H9 (cell line): Measurements from ENCODE around the gene DOK6. TPM values are rescaled to one million over a fixed set of nuclear protein-coding genes. Genes with fewer than 3 reads are reported as not detected.

Source experiments
- DNase-seq: peaks from one replicate; pipeline ENCODE4 v3.0.0-alpha.2; 2017
- H2AFZ ChIP-seq: one replicate; pipeline ENCODE4 v1.6.1; 2013; ENCODE audit warnings: mild to moderate bottlenecking, low read length, control low read depth, moderate library complexity
- H2AK5ac ChIP-seq: 2 replicates; pipeline ENCODE4 v1.6.1; 2013; ENCODE audit warnings: low read length, control low read depth, mixed read lengths; ENCODE audit not compliant: insufficient read length
- H2BK120ac ChIP-seq: one replicate; pipeline ENCODE4 v1.6.1; 2013; ENCODE audit warnings: low read depth, mild to moderate bottlenecking, low read length, control low read depth, inconsistent platforms; ENCODE audit not compliant: poor library complexity, severe bottlenecking
- H2BK12ac ChIP-seq: 2 replicates; pipeline ENCODE4 v1.6.1; 2013; ENCODE audit warnings: low read length, control low read depth, mixed read lengths, low read depth; ENCODE audit not compliant: insufficient read length
- H2BK15ac ChIP-seq: 2 replicates; pipeline ENCODE4 v1.6.1; 2013; ENCODE audit warnings: low read depth, low read length, control low read depth
- H2BK20ac ChIP-seq: one replicate; pipeline ENCODE4 v1.6.1; 2013; ENCODE audit warnings: low read depth, mild to moderate bottlenecking, low read length, control low read depth, inconsistent platforms; ENCODE audit not compliant: poor library complexity, severe bottlenecking
- H2BK5ac ChIP-seq: 2 replicates; pipeline ENCODE4 v1.6.1; 2013; ENCODE audit warnings: low read length, control low read depth, mixed read lengths; ENCODE audit not compliant: insufficient read length
- H3K14ac ChIP-seq: 2 replicates; pipeline ENCODE4 v1.6.1; 2013; ENCODE audit warnings: low read length, control low read depth; ENCODE audit not compliant: insufficient read depth
- H3K18ac ChIP-seq: 2 replicates; pipeline ENCODE4 v1.6.1; 2013; ENCODE audit warnings: low read depth, mild to moderate bottlenecking, mixed read lengths, low read length, control low read depth; ENCODE audit not compliant: insufficient read length
- H3K23ac ChIP-seq: 2 replicates; pipeline ENCODE4 v1.6.1; 2013; ENCODE audit warnings: low read length, control low read depth, mixed read lengths, low read depth; ENCODE audit not compliant: insufficient read length
- H3K23me2 ChIP-seq: 2 replicates; pipeline ENCODE4 v1.6.1; 2013; ENCODE audit warnings: low read depth, mild to moderate bottlenecking, mixed read lengths, low read length, control low read depth; ENCODE audit not compliant: insufficient read length, poor library complexity, severe bottlenecking
- H3K27ac ChIP-seq: 2 replicates; pipeline ENCODE4 v1.5.1; 2013; ENCODE audit warnings: low read length, control low read depth, mixed read lengths, low read depth; ENCODE audit not compliant: insufficient read length
- H3K27me3 ChIP-seq: 2 replicates; pipeline ENCODE4 v1.6.1; 2013; ENCODE audit warnings: low read length, control low read depth, inconsistent platforms; ENCODE audit not compliant: insufficient read depth
- H3K4ac ChIP-seq: 2 replicates; pipeline ENCODE4 v1.6.1; 2013; ENCODE audit warnings: low read depth, mild to moderate bottlenecking, control low read depth, inconsistent platforms, low read length, moderate library complexity
- H3K4me1 ChIP-seq: 2 replicates; pipeline ENCODE4 v1.6.1; 2013; ENCODE audit warnings: low read length, control low read depth, inconsistent platforms; ENCODE audit not compliant: insufficient read depth
- H3K4me2 ChIP-seq: 2 replicates; pipeline ENCODE4 v1.6.1; 2013; ENCODE audit warnings: low read length, control low read depth, mixed read lengths; ENCODE audit not compliant: insufficient read length, insufficient read depth
- H3K56ac ChIP-seq: 2 replicates; pipeline ENCODE4 v1.6.1; 2013; ENCODE audit warnings: low read depth, mild to moderate bottlenecking, mixed read lengths, low read length, control low read depth; ENCODE audit not compliant: insufficient read length
- H3K79me1 ChIP-seq: 2 replicates; pipeline ENCODE4 v1.6.1; 2013; ENCODE audit warnings: low read depth, mild to moderate bottlenecking, moderate library complexity, low read length, control low read depth, inconsistent platforms; ENCODE audit not compliant: insufficient read depth, poor library complexity, severe bottlenecking
- H3K79me2 ChIP-seq: 2 replicates; pipeline ENCODE4 v1.6.1; 2013; ENCODE audit warnings: low read length, control low read depth, inconsistent platforms; ENCODE audit not compliant: insufficient read depth
- H3K9ac ChIP-seq: 2 replicates; pipeline ENCODE4 v1.6.1; 2013; ENCODE audit warnings: low read length, control low read depth, mixed read lengths; ENCODE audit not compliant: insufficient read length; ENCODE audit errors: extremely low read depth
- H3K9me3 ChIP-seq: one replicate; pipeline ENCODE4 v1.6.1; 2013; ENCODE audit warnings: low read depth, low read length, inconsistent platforms; ENCODE audit not compliant: control insufficient read depth
- H3T11ph ChIP-seq: one replicate; pipeline ENCODE4 v1.6.1; 2013; ENCODE audit warnings: mild to moderate bottlenecking, low read length, control low read depth, inconsistent platforms
- H4K20me1 ChIP-seq: one replicate; pipeline ENCODE4 v1.6.1; 2013; ENCODE audit not compliant: control insufficient read depth, insufficient read length, insufficient read depth
- H4K5ac ChIP-seq: 2 replicates; pipeline ENCODE4 v1.6.1; 2013; ENCODE audit warnings: low read depth, mild to moderate bottlenecking, mixed read lengths, low read length, control low read depth; ENCODE audit not compliant: insufficient read length
- H4K8ac ChIP-seq: replicated peaks from 2 replicates; pipeline ENCODE4 v1.6.1; 2013; ENCODE audit warnings: low read length, control low read depth, mixed read lengths, low read depth; ENCODE audit not compliant: insufficient read length
- H4K91ac ChIP-seq: 2 replicates; pipeline ENCODE4 v1.6.1; 2013; ENCODE audit warnings: low read depth, mild to moderate bottlenecking, moderate library complexity, mixed read lengths, low read length, control low read depth; ENCODE audit not compliant: insufficient read length
- H3K27ac Mint-ChIP-seq, 3 experiments: 2 replicates in 2 of 3; 3 replicates in 1 of 3; pipeline ENCODE4 v1.8.0; 2020 to 2021; ENCODE audit warnings: mixed read lengths in 3 of 3, mild to moderate bottlenecking in 1 of 3, moderate library complexity in 1 of 3
- H3K27me3 Mint-ChIP-seq: 2 replicates; pipeline ENCODE4 v1.8.0; 2021; ENCODE audit warnings: low read depth, mild to moderate bottlenecking, moderate library complexity, mixed read lengths
- H3K36me3 Mint-ChIP-seq, 3 experiments: 2 replicates in 2 of 3; 3 replicates in 1 of 3; pipeline ENCODE4 v1.8.0; 2020 to 2021; ENCODE audit warnings: low read depth in 3 of 3, mixed read lengths in 3 of 3; ENCODE audit not compliant: insufficient read depth in 1 of 3
- H3K4me1 Mint-ChIP-seq, 2 experiments: 2 replicates each; pipeline ENCODE4 v1.8.0; 2020; ENCODE audit warnings: mixed read lengths in 2 of 2
- H3K4me3 Mint-ChIP-seq, 2 experiments: 2 replicates in 1 of 2; 3 replicates in 1 of 2; pipeline ENCODE4 v1.8.0; 2020 to 2021; ENCODE audit warnings: mild to moderate bottlenecking in 2 of 2, mixed read lengths in 2 of 2, moderate library complexity in 1 of 2
- H3K9me3 Mint-ChIP-seq, 2 experiments: 2 replicates in 1 of 2; 3 replicates in 1 of 2; pipeline ENCODE4 v1.8.0; 2020; ENCODE audit warnings: mild to moderate bottlenecking in 2 of 2, mixed read lengths in 2 of 2, moderate library complexity in 1 of 2
- WGBS: extraction: QIAGEN DNeasy Blood & Tissue Kit; methylation state at CpG from one replicate; pipeline ENCODE4 v1.1.7; 2013; ENCODE audit warnings: missing lambda C conversion rate, low lambda C conversion rate, mixed read lengths; ENCODE audit not compliant: insufficient read length; ENCODE audit errors: extremely low coverage; 5-methylcytosine and 5-hydroxymethylcytosine counted together
- total RNA-seq: library from RNA; stranded (reverse); gene quantifications from 2 replicates; pipeline ENCODE4 v1.2.1, GENCODE V29; 2021
- TF ChIP-seq, protein P1 (sequence below): fragments of 200-600 bp; sonication (generic); conservative IDR thresholded peaks from 3 replicates; pipeline ENCODE4 v1.8.0; 2021; ENCODE audit warnings: antibody characterized with exemption, mild to moderate bottlenecking

Gene DOK6
- total RNA-seq, 1 experiment from 2014 or later: 0.20 TPM

- Histone ChIP-seq H3T11ph (no peak overlapping the region), H3K27ac (no peak overlapping the region), H3K4me1 (0 out of 2 replicates have a peak, but pooled peaks cover 3% of the 10 kb centered on the region), H2BK5ac (no peak overlapping the region), H3K23me2 (no peaks in the 10 kb centered on the region), H2BK12ac (no peak overlapping the region), H2BK20ac (no peak overlapping the region), H3K18ac (no peak overlapping the region), H4K5ac (no peak overlapping the region), H2BK120ac (no peak overlapping the region), H2AFZ (no peak overlapping the region), H3K79me1 (no peaks in the 10 kb centered on the region), H2AK5ac (no peak overlapping the region), H3K9me3 (no peaks in the 10 kb centered on the region), H3K4ac (no peak overlapping the region), H4K20me1 (no peaks in the 10 kb centered on the region), H4K8ac (no peak overlapping the region), H3K9ac (no peak overlapping the region), H3K23ac (no peak overlapping the region), H3K14ac (no peak overlapping the region), H3K79me2 (no peaks in the 10 kb centered on the region), H3K56ac (no peak overlapping the region), H4K91ac (no peak overlapping the region), H3K27me3 (no peaks in the 10 kb centered on the region), H3K4me2 (no peak overlapping the region), H2BK15ac (no peak overlapping the region)
- Mint-ChIP-seq H3K27ac (no peak overlapping the region), H3K4me1 (peaks cover 5 to 6% of the 10 kb centered on the region in 2 experiments), H3K36me3 (no peaks in the 10 kb centered on the region; a peak in 1 of 7 replicates), H3K4me3 (no peak overlapping the region), H3K9me3 (no peaks in the 10 kb centered on the region), H3K27me3 (no peaks in the 10 kb centered on the region)
- no CpG with 5 or more reads among the region's 12 CpGs for WGBS
- TF ChIP-seq, protein P1, sequence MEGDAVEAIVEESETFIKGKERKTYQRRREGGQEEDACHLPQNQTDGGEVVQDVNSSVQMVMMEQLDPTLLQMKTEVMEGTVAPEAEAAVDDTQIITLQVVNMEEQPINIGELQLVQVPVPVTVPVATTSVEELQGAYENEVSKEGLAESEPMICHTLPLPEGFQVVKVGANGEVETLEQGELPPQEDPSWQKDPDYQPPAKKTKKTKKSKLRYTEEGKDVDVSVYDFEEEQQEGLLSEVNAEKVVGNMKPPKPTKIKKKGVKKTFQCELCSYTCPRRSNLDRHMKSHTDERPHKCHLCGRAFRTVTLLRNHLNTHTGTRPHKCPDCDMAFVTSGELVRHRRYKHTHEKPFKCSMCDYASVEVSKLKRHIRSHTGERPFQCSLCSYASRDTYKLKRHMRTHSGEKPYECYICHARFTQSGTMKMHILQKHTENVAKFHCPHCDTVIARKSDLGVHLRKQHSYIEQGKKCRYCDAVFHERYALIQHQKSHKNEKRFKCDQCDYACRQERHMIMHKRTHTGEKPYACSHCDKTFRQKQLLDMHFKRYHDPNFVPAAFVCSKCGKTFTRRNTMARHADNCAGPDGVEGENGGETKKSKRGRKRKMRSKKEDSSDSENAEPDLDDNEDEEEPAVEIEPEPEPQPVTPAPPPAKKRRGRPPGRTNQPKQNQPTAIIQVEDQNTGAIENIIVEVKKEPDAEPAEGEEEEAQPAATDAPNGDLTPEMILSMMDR: no peak
- no peak for DNase-seq
Observed at GRCh38 chr18:69725855-69726508, 325.3 kb downstream of the DOK6 start.
